ENCODE results near the gene GJD4.

- TF ChIP-seq CTCF (conservative IDR thresholded peaks at IDR 0.05; ENCODE audit: low read depth, low read length), result no peak
- TF ChIP-seq POLR2A (IDR thresholded peaks at IDR 0.05; ENCODE audit: low read depth, low read length), result no peak
- TF ChIP-seq CEBPB (IDR thresholded peaks at IDR 0.05; ENCODE audit: low read depth, low read length), result no peak
- TF ChIP-seq BHLHE40 (IDR thresholded peaks at IDR 0.05; ENCODE audit: low read depth, low read length), result no peak
- no peak for TF ChIP-seq MAZ (IDR thresholded peaks at IDR 0.05; ENCODE audit: borderline replicate concordance, low read depth, low read length)
Measured at GRCh38 chr10:35561715-35562114, 43.4 kb upstream of the GJD4 start.
